OCI-LY1 (cell line): Measurements from ENCODE around the gene PHF2.

Experiments
- H2AFZ ChIP-seq: fragments of 200-600 bp; sonication (generic), shearing (Covaris generic); 2 replicates; pipeline ENCODE4 v1.6.0; 2014; ENCODE audit warnings: antibody characterized with exemption, mild to moderate bottlenecking, low read length
- H3F3A ChIP-seq: fragments of 200-600 bp; sonication (generic), shearing (Covaris generic); 2 replicates; pipeline ENCODE4 v1.6.0; 2014; ENCODE audit warnings: mild to moderate bottlenecking, antibody characterized with exemption, low read length, moderate library complexity; ENCODE audit not compliant: insufficient read depth
- H3K27ac ChIP-seq: fragments of 200-600 bp; sonication (generic); 2 replicates; pipeline ENCODE4 v1.5.1; 2014; ENCODE audit warnings: low read length, mixed run types, mild to moderate bottlenecking, low read depth; ENCODE audit not compliant: poor library complexity, severe bottlenecking
- H3K27me3 ChIP-seq: fragments of 200-600 bp; sonication (generic); 2 replicates; pipeline ENCODE4 v1.6.0; 2014; ENCODE audit warnings: antibody characterized with exemption, mild to moderate bottlenecking, low read length, moderate library complexity; ENCODE audit not compliant: insufficient read depth
- H3K36me3 ChIP-seq: fragments of 200-600 bp; sonication (generic); 2 replicates; pipeline ENCODE4 v1.6.1; 2014; ENCODE audit warnings: mild to moderate bottlenecking, antibody characterized with exemption, low read length, moderate library complexity, mixed read lengths; ENCODE audit not compliant: insufficient read depth
- H3K4me1 ChIP-seq: fragments of 200-600 bp; sonication (generic); 2 replicates; pipeline ENCODE4 v1.5.1; 2014; ENCODE audit warnings: mild to moderate bottlenecking, low read length, moderate library complexity; ENCODE audit not compliant: insufficient read depth, severe bottlenecking
- H3K4me2 ChIP-seq: fragments of 200-600 bp; sonication (generic), shearing (Covaris generic); 2 replicates; pipeline ENCODE4 v1.6.1; 2014; ENCODE audit warnings: low read length
- H3K4me3 ChIP-seq: fragments of 200-600 bp; sonication (generic); 2 replicates; pipeline ENCODE4 v1.5.1; 2014; ENCODE audit warnings: low read length, low read depth, mild to moderate bottlenecking, mixed read lengths; ENCODE audit not compliant: poor library complexity, severe bottlenecking
- H3K79me2 ChIP-seq: fragments of 200-600 bp; shearing (Covaris generic); 2 replicates; pipeline ENCODE4 v1.6.1; 2016; ENCODE audit warnings: mixed run types, low read length, mixed read lengths; ENCODE audit not compliant: insufficient read depth
- H3K9ac ChIP-seq: fragments of 200-600 bp; sonication (generic), shearing (Covaris generic); 2 replicates; pipeline ENCODE4 v1.6.1; 2014; ENCODE audit warnings: mild to moderate bottlenecking, low read length, mixed read lengths
- H3K9me2 ChIP-seq: fragments of 200-600 bp; sonication (generic), shearing (Covaris generic); 2 replicates; pipeline ENCODE4 v1.6.1; 2014; ENCODE audit warnings: low read depth, mild to moderate bottlenecking, low read length, mixed read lengths
- H3K9me3 ChIP-seq: fragments of 200-600 bp; shearing (Covaris generic); 2 replicates; pipeline ENCODE4 v1.6.1; 2014; ENCODE audit warnings: low read length, mixed read lengths
- H4K20me1 ChIP-seq: fragments of 200-600 bp; sonication (generic), shearing (Covaris generic); 2 replicates; pipeline ENCODE4 v1.6.0; 2016; ENCODE audit warnings: mild to moderate bottlenecking, low read length; ENCODE audit not compliant: insufficient read depth
- CTCF ChIP-seq: fragments of 200-600 bp; sonication (generic), shearing (Covaris generic); IDR thresholded peaks from 2 replicates; pipeline ENCODE4 v1.5.1; 2017; ENCODE audit warnings: mild to moderate bottlenecking, antibody characterized with exemption, low read length, moderate library complexity, mixed read lengths
- EZH2 ChIP-seq: fragments of 200-600 bp; sonication (generic), shearing (Covaris generic); IDR thresholded peaks from 2 replicates; pipeline ENCODE4 v1.8.0; 2017; ENCODE audit warnings: borderline replicate concordance, mixed run types, mild to moderate bottlenecking, antibody characterized with exemption, low read length, moderate library complexity, mixed read lengths

PHF2 gene

DNA sequence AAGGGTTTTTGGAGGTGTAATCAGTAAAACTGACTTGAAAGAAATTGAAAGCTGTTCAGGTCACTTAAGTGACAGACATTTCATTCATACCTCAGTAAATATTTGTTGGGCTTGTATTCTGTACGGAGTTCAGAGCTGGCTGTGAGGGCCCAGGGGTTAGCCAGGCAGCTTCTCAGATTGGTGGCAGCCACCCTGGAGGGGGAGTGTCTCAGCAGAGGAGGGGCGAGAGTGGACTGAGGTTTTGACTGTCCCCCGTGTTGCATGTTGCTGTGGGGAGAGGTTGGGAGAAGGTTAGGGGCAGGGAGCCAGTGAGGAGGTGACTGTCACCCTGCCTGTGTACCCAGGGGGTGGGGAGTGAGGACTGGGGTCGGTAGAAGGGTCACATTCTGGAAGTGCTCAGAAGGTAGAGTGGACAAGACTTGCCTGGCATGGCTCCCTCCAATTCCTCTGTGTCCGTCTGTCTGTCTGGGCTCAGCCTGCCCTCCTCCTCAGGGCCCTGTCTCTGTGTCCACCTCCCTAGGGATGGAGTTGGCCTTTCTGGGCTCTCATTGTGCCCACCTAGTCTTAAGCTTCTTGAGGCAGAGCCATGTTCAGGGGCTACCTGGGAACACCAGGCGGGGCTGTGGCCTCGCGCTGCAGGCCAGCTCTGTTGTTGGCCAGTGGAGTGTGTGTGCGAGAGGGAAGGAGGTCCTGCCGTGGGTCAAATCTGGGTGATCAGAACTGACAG lies 4.4 kb downstream of the PHF2 start:
- Histone ChIP-seq H3F3A (no peaks in the 10 kb centered on the region), H2AFZ (no peak overlapping the region), H3K36me3 (no peaks in the 10 kb centered on the region; the same call in 1 of the 2 replicates), H3K27ac (no peak overlapping the region), H3K9me3 (peaks cover 23% of the 10 kb centered on the region), H3K9ac (no peak overlapping the region), H3K4me2 (no peak overlapping the region), H3K4me1 (peaks cover 11% of the 10 kb centered on the region), H3K27me3 (peaks cover 4% of the 10 kb centered on the region; the same call in 1 of the 2 replicates), H3K4me3 (no peak overlapping the region), H3K79me2 (no peaks in the 10 kb centered on the region), H3K9me2 (no peaks in the 10 kb centered on the region), H4K20me1 (no peaks in the 10 kb centered on the region)
- no peak for TF ChIP-seq EZH2
- no peak for TF ChIP-seq CTCF

GRCh38 chr9:93582115-93582514 lies 5.7 kb downstream of the PHF2 start:
- H3K27me3 ChIP-seq = peaks cover 4% of the 10 kb centered on the region; the same call in 1 of the 2 replicates
- no peaks in the 10 kb centered on the region for H3K79me2 ChIP-seq
- no peak overlapping the region for H3K27ac ChIP-seq
- TF ChIP-seq CTCF (no peak), EZH2 (no peak)
- H3K4me1 ChIP-seq = peaks cover 8% of the 10 kb centered on the region
- no peaks in the 10 kb centered on the region for H4K20me1 ChIP-seq
- H2AFZ ChIP-seq = no peak overlapping the region
- no peaks in the 10 kb centered on the region for H3K9me2 ChIP-seq
- H3K4me2 ChIP-seq = no peak overlapping the region
- H3F3A ChIP-seq = no peaks in the 10 kb centered on the region
- H3K4me3 ChIP-seq = no peak overlapping the region
- peaks cover 23% of the 10 kb centered on the region for H3K9me3 ChIP-seq
- no peak overlapping the region for H3K9ac ChIP-seq
- H3K36me3 ChIP-seq = no peaks in the 10 kb centered on the region; the same call in 1 of the 2 replicates

GRCh38 chr9:93582550-93582949 lies 6.2 kb downstream of the PHF2 start:
- Histone ChIP-seq H2AFZ (no peak overlapping the region), H3K9ac (no peak overlapping the region), H3K4me2 (no peak overlapping the region), H3K79me2 (no peaks in the 10 kb centered on the region), H3K36me3 (no peaks in the 10 kb centered on the region; the same call in 1 of the 2 replicates), H3K9me2 (no peaks in the 10 kb centered on the region), H3K27me3 (peaks cover 4% of the 10 kb centered on the region; the same call in 1 of the 2 replicates), H3K9me3 (peaks cover 23% of the 10 kb centered on the region), H3K4me1 (peaks cover 4% of the 10 kb centered on the region), H3K27ac (no peak overlapping the region), H3F3A (no peaks in the 10 kb centered on the region), H4K20me1 (no peaks in the 10 kb centered on the region), H3K4me3 (no peak overlapping the region)
- TF ChIP-seq EZH2 (no peak), CTCF (no peak)
